Gastrocnemius medialis (tissue), 4 donors: Measurements from ENCODE around the gene SERPINB12. TPM values are rescaled to one million over a fixed set of nuclear protein-coding genes. Genes with fewer than 3 reads are reported as not detected.

Source experiments
- ATAC-seq, 2 donors: fragments of 150-250 bp; one replicate each; pipeline ENCODE4 v1.9.1; 2016
- DNase-seq, 2 donors: peaks; one replicate each; pipeline ENCODE4 v3.0.0-alpha.2; 2019
- H3K27ac ChIP-seq, 4 donors: fragments of 200-600 bp; sonication (generic); 1 replicate in 1 of 4; 2 replicates in 3 of 4; pipeline ENCODE4 v1.5.1; 2016 to 2018; ENCODE audit warnings: mild to moderate bottlenecking in 2 of 4, moderate library complexity in 1 of 4
- H3K27me3 ChIP-seq, 3 donors: fragments of 200-600 bp; sonication (generic) in 2 of 3; 1 replicate in 1 of 3; 2 replicates in 2 of 3; pipeline versions ENCODE4 v1.5.1 to v1.6.0; 2016 to 2019; ENCODE audit warnings: mild to moderate bottlenecking in 1 of 3, moderate library complexity in 1 of 3
- H3K36me3 ChIP-seq, 2 donors: fragments of 200-600 bp; sonication (generic) in 1 of 2; one replicate each; pipeline ENCODE4 v1.5.1; 2017 to 2018
- H3K4me1 ChIP-seq, 2 donors: fragments of 200-600 bp; sonication (generic) in 1 of 2; one replicate each; pipeline ENCODE4 v1.5.1; 2016 to 2017; ENCODE audit warnings: mild to moderate bottlenecking in 2 of 2
- H3K4me3 ChIP-seq, 4 donors: fragments of 200-600 bp; sonication (generic) in 3 of 4; 1 replicate in 1 of 4; 2 replicates in 3 of 4; pipeline ENCODE4 v1.5.1; 2016 to 2019; ENCODE audit warnings: mild to moderate bottlenecking in 2 of 4
- H3K9me3 ChIP-seq, 3 donors: fragments of 200-600 bp; sonication (generic) in 2 of 3; 1 replicate in 1 of 3; 2 replicates in 2 of 3; pipeline ENCODE4 v1.5.1; 2016 to 2019
- POLR2A ChIP-seq, 2 donors: fragments of 450-650 bp; IDR thresholded peaks; one replicate each; pipeline ENCODE4 v1.6.1; 2017; ENCODE audit warnings: antibody characterized with exemption in 2 of 2, mild to moderate bottlenecking in 2 of 2, moderate library complexity in 2 of 2
- in situ Hi-C, 4 donors: fragments of 200-750 bp; cut with MboI; loops; one replicate each; pipeline versions ENCODE4 v1.15.0 to v1.8.0; 2017; ENCODE audit warnings: low sequenced_read_pairs in 4 of 4
- intact Hi-C: fragments of 100-400 bp; cut with DNase I; formaldehyde crosslinking; loops from one replicate; pipeline ENCODE4 v1.15.1; 2023; ENCODE audit warnings: low total_unique reads
- total RNA-seq, 4 donors: library from RNA; depleted of rRNA; stranded (reverse); fragments of >200 nt; gene quantifications; one replicate each; pipeline versions ENCODE4 v1.1.0 to v1.2.3, GENCODE V29; 2016
- TF ChIP-seq, protein P1 (sequence below), 5 experiments: fragments of 450-650 bp in 3 of 5; fragments of 200-600 bp in 2 of 5; sonication (generic) in 2 of 5; IDR thresholded peaks in 4 of 5; conservative IDR thresholded peaks in 1 of 5; 1 replicate in 4 of 5; 2 replicates in 1 of 5; pipeline ENCODE4 v1.5.1; 2016 to 2019; ENCODE audit warnings: antibody characterized with exemption in 5 of 5, mild to moderate bottlenecking in 3 of 5, moderate library complexity in 3 of 5

Gene SERPINB12
- total RNA-seq, 4 donors from 2014 or later, result not detected

GRCh38 chr18:63617049-63617914 lies 75.1 kb downstream of the SERPINB12 start:
- ATAC-seq (no peak), DNase-seq (no peak)
- intact Hi-C loops (no loop called here), in situ Hi-C loops (no loop called here)
- no peak overlapping the region for H3K4me3 ChIP-seq
- no peaks in the 10 kb centered on the region for H3K36me3 ChIP-seq
- no peaks in the 10 kb centered on the region for H3K4me1 ChIP-seq
- no peak overlapping the region for H3K27ac ChIP-seq
- H3K27me3 ChIP-seq, result no peaks in the 10 kb centered on the region
- H3K9me3 ChIP-seq, result no peaks in the 10 kb centered on the region
- TF ChIP-seq, protein P1, sequence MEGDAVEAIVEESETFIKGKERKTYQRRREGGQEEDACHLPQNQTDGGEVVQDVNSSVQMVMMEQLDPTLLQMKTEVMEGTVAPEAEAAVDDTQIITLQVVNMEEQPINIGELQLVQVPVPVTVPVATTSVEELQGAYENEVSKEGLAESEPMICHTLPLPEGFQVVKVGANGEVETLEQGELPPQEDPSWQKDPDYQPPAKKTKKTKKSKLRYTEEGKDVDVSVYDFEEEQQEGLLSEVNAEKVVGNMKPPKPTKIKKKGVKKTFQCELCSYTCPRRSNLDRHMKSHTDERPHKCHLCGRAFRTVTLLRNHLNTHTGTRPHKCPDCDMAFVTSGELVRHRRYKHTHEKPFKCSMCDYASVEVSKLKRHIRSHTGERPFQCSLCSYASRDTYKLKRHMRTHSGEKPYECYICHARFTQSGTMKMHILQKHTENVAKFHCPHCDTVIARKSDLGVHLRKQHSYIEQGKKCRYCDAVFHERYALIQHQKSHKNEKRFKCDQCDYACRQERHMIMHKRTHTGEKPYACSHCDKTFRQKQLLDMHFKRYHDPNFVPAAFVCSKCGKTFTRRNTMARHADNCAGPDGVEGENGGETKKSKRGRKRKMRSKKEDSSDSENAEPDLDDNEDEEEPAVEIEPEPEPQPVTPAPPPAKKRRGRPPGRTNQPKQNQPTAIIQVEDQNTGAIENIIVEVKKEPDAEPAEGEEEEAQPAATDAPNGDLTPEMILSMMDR (IDR thresholded peaks at IDR 0.05 in 4 of 5, conservative IDR thresholded peaks at IDR 0.05 in 1 of 5), result no peak
- TF ChIP-seq POLR2A (IDR thresholded peaks at IDR 0.05), result no peak

- no peaks in the 10 kb centered on the region for H3K4me1 ChIP-seq
- no peaks in the 10 kb centered on the region for H3K9me3 ChIP-seq
- no peak for TF ChIP-seq POLR2A (IDR thresholded peaks at IDR 0.05)
- TF ChIP-seq, protein P1 (IDR thresholded peaks at IDR 0.05 in 4 of 5, conservative IDR thresholded peaks at IDR 0.05 in 1 of 5), result no peak
- ATAC-seq, result no peak
- H3K4me3 ChIP-seq, result no peak overlapping the region
- H3K27ac ChIP-seq, result no peak overlapping the region
- no peaks in the 10 kb centered on the region for H3K36me3 ChIP-seq
- intact Hi-C loops, result no loop called here
- DNase-seq, result no peak
- no peaks in the 10 kb centered on the region for H3K27me3 ChIP-seq
- in situ Hi-C loops, result no loop called here
Measured at GRCh38 chr18:63617915-63618234, 75.7 kb downstream of the SERPINB12 start.

Other genes with a start within 250 kb of the SERPINB12 start
- gene BCL2, start 222.6 kb upstream of the SERPINB12 start, total RNA-seq, result 10 to 100 TPM in 2 of 4 donors, 1 to 10 TPM in 2; 6.2 to 20.4 (median 13.7) TPM
- gene KDSR, start 175.2 kb upstream of the SERPINB12 start, total RNA-seq, result 10 to 100 TPM; 11.2 to 18.6 (median 14.4) TPM
- gene VPS4B, start 119.9 kb upstream of the SERPINB12 start, total RNA-seq, result 10 to 100 TPM; 13.4 to 18.2 (median 16.0) TPM
- gene SERPINB5, start 65.4 kb upstream of the SERPINB12 start, total RNA-seq, result not detected
- not detected for gene SERPINB13, start 45.0 kb downstream of the SERPINB12 start, total RNA-seq
- under 1 TPM in 1 of 4 donors, not detected in 3; 0.13 TPM for gene SERPINB4, start 101.9 kb downstream of the SERPINB12 start, total RNA-seq
- not detected for gene SERPINB3, start 119.5 kb downstream of the SERPINB12 start, total RNA-seq
- gene SERPINB11, start 160.6 kb downstream of the SERPINB12 start, total RNA-seq, result not detected
- gene SERPINB7, start 233.0 kb downstream of the SERPINB12 start, total RNA-seq, result not detected